ENCODE measurements around the gene LGSN. TPM values are rescaled to one million over a fixed set of nuclear protein-coding genes. Genes with fewer than 3 reads are reported as not detected.
A peak's percentile ranks its signal among the peaks of the same experiment; 100 is the strongest.

The LGSN gene
- polyA plus RNA-seq, 2 of the 4 experiments (the other 2 are of a cell fraction): 11.2 to 39.2 TPM

- ATAC-seq: no peak
- no peak overlapping the region for H3K27ac ChIP-seq
- FAIRE-seq: no peak
- POLR2A ChIA-PET: no interaction called here
- no peak overlapping the region for H3K4me2 ChIP-seq
- TF ChIP-seq NFE2L2 (conservative IDR thresholded peaks at IDR 0.05; ENCODE audit: low read length) (no peak), MAFK (IDR thresholded peaks at IDR 0.05; ENCODE audit: partially characterized antibody) (no peak), HDAC2 (IDR thresholded peaks at IDR 0.05) (no peak), CEBPB (IDR thresholded peaks at IDR 0.05) (no peak), EHF (CRISPR knock-in tag; IDR thresholded peaks at IDR 0.05) (no peak), EHMT2 (IDR thresholded peaks at IDR 0.05; ENCODE audit: low read depth) (no peak)
- WGBS (ENCODE audit: missing lambda C conversion rate): 94% methylated on average over 2 of the region's 2 CpGs
- 0 out of 3 replicates have a peak, but pooled peaks cover 2% of the 10 kb centered on the region for H3K4me1 ChIP-seq
- H3K4me3 ChIP-seq: no peak overlapping the region
- no peaks in the 10 kb centered on the region for H3K9me3 ChIP-seq
- CTCF ChIA-PET: no interaction called here
- DNase-seq (ENCODE audit: low read depth in 1 of 2, low spot score in 1 of 2): no peak
These were observed 20.1 kb downstream of the LGSN start for GRCh38 chr6:63299667-63300066.

- ATAC-seq (0 out of 6 replicates have a peak, but pooled peaks have one; percentile 49 to 50), DNase-seq (ENCODE audit: low read depth in 1 of 2, low spot score in 1 of 2) (no peak), FAIRE-seq (no peak)
- Histone ChIP-seq H3K4me1 (no peaks in the 10 kb centered on the region), H3K4me2 (no peak overlapping the region), H3K27ac (no peak overlapping the region), H3K4me3 (no peak overlapping the region), H3K9me3 (no peaks in the 10 kb centered on the region)
- POLR2A ChIA-PET: no interaction called here
- CTCF ChIA-PET: interaction anchor here (0.7 kb wide), 1 partner anchor 25 kb away, joined by 3 read pairs; no protein-coding TSS in a partner anchor
- no peak for TF ChIP-seq EHF (CRISPR knock-in tag; IDR thresholded peaks at IDR 0.05)
- TF ChIP-seq CTCF (IDR thresholded peaks at IDR 0.05): no peak
- 29% methylated on average over 1 of the region's 1 CpG for WGBS (ENCODE audit: missing lambda C conversion rate)
These were observed 24.1 kb downstream of the LGSN start for GRCh38 chr6:63295553-63296194.

GRCh38 chr6:63290492-63291058 is 29.2 kb downstream of the LGSN start:
- Histone ChIP-seq H3K4me2 (no peak overlapping the region), H3K4me1 (no peaks in the 10 kb centered on the region), H3K4me3 (no peak overlapping the region), H3K27ac (no peak overlapping the region), H3K9me3 (no peaks in the 10 kb centered on the region)
- ATAC-seq (no peak), DNase-seq (ENCODE audit: low read depth in 1 of 2, low spot score in 1 of 2) (no peak), FAIRE-seq (no peak)
- POLR2A ChIA-PET: no interaction called here
- CTCF ChIA-PET: interaction anchor here (0.9 to 1.1 kb wide), 2 partner anchors 12 to 15 kb away, joined by 3 to 4 read pairs; no protein-coding TSS in a partner anchor
- WGBS (ENCODE audit: missing lambda C conversion rate): 91% methylated on average over 6 of the region's 6 CpGs
- no peak for TF ChIP-seq ESRRA (IDR thresholded peaks at IDR 0.05; ENCODE audit: borderline replicate concordance, low read length)
- no peak for TF ChIP-seq ZSCAN20 (CRISPR knock-in tag; IDR thresholded peaks at IDR 0.05)
- no peak for TF ChIP-seq RARB (CRISPR knock-in tag; IDR thresholded peaks at IDR 0.05)
- no peak for TF ChIP-seq RNF2 (IDR thresholded peaks at IDR 0.05; ENCODE audit: borderline replicate concordance, low read depth)
- no peak for TF ChIP-seq JUN (IDR thresholded peaks at IDR 0.05)
- no peak for TF ChIP-seq HOXA7 (CRISPR knock-in tag; IDR thresholded peaks at IDR 0.05)
- no peak for TF ChIP-seq KDM5A (IDR thresholded peaks at IDR 0.05)
- TF ChIP-seq HEYL (CRISPR knock-in tag; IDR thresholded peaks at IDR 0.05): no peak
- no peak for TF ChIP-seq CEBPB (IDR thresholded peaks at IDR 0.05)
- TF ChIP-seq CBX8 (IDR thresholded peaks at IDR 0.05): no peak
- TF ChIP-seq EHF (CRISPR knock-in tag; IDR thresholded peaks at IDR 0.05): no peak
- no peak for TF ChIP-seq SMC3 (IDR thresholded peaks at IDR 0.05)
- TF ChIP-seq TFCP2L1 (CRISPR knock-in tag; IDR thresholded peaks at IDR 0.05): no peak
- no peak for TF ChIP-seq TP53 (CRISPR knock-in tag; IDR thresholded peaks at IDR 0.05)
- TF ChIP-seq, protein P1, sequence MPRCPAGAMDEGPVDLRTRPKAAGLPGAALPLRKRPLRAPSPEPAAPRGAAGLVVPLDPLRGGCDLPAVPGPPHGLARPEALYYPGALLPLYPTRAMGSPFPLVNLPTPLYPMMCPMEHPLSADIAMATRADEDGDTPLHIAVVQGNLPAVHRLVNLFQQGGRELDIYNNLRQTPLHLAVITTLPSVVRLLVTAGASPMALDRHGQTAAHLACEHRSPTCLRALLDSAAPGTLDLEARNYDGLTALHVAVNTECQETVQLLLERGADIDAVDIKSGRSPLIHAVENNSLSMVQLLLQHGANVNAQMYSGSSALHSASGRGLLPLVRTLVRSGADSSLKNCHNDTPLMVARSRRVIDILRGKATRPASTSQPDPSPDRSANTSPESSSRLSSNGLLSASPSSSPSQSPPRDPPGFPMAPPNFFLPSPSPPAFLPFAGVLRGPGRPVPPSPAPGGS (IDR thresholded peaks at IDR 0.05): no peak
- TF ChIP-seq MYC (IDR thresholded peaks at IDR 0.05; ENCODE audit: borderline replicate concordance, low read length): no peak
- no peak for TF ChIP-seq ZC3H11A (IDR thresholded peaks at IDR 0.05)
- no peak for TF ChIP-seq ZFP36 (IDR thresholded peaks at IDR 0.05; ENCODE audit: borderline replicate concordance, partially characterized antibody)
- no peak for TF ChIP-seq FOSB (CRISPR knock-in tag; IDR thresholded peaks at IDR 0.05)
- TF ChIP-seq CTCF (IDR thresholded peaks at IDR 0.05): no peak
